ENCODE results near the gene EARS2. TPM values are rescaled to one million over a fixed set of nuclear protein-coding genes. Genes with fewer than 3 reads are reported as not detected.

The EARS2 gene
- total and polyA plus RNA-seq, 2 of the 8 experiments (the other 6 are each of a cell fraction or from before 2014, with no cell fraction given), result 47.8 to 111 TPM

DNA sequence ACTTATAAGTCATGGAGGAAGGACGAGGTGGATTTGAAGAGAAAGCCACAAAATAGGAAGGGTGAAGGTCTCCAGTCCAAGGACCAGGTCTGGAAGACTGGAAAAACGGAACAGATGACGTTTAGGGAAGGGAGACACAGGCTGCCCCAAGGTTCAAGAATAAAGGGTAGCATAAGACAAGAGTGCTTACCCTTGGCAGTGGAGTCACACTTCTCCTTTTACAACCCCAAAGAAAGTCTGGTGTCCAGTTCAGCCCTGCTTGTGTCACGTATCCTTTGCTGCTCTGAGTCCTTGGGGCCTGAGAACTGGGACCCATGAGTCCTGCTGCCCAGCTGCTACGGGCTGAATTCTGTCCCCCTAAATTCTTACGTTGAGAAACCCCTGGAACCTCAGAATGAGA, 33.8 kb downstream of the EARS2 start (continued):
- TF ChIP-seq, protein P1, sequence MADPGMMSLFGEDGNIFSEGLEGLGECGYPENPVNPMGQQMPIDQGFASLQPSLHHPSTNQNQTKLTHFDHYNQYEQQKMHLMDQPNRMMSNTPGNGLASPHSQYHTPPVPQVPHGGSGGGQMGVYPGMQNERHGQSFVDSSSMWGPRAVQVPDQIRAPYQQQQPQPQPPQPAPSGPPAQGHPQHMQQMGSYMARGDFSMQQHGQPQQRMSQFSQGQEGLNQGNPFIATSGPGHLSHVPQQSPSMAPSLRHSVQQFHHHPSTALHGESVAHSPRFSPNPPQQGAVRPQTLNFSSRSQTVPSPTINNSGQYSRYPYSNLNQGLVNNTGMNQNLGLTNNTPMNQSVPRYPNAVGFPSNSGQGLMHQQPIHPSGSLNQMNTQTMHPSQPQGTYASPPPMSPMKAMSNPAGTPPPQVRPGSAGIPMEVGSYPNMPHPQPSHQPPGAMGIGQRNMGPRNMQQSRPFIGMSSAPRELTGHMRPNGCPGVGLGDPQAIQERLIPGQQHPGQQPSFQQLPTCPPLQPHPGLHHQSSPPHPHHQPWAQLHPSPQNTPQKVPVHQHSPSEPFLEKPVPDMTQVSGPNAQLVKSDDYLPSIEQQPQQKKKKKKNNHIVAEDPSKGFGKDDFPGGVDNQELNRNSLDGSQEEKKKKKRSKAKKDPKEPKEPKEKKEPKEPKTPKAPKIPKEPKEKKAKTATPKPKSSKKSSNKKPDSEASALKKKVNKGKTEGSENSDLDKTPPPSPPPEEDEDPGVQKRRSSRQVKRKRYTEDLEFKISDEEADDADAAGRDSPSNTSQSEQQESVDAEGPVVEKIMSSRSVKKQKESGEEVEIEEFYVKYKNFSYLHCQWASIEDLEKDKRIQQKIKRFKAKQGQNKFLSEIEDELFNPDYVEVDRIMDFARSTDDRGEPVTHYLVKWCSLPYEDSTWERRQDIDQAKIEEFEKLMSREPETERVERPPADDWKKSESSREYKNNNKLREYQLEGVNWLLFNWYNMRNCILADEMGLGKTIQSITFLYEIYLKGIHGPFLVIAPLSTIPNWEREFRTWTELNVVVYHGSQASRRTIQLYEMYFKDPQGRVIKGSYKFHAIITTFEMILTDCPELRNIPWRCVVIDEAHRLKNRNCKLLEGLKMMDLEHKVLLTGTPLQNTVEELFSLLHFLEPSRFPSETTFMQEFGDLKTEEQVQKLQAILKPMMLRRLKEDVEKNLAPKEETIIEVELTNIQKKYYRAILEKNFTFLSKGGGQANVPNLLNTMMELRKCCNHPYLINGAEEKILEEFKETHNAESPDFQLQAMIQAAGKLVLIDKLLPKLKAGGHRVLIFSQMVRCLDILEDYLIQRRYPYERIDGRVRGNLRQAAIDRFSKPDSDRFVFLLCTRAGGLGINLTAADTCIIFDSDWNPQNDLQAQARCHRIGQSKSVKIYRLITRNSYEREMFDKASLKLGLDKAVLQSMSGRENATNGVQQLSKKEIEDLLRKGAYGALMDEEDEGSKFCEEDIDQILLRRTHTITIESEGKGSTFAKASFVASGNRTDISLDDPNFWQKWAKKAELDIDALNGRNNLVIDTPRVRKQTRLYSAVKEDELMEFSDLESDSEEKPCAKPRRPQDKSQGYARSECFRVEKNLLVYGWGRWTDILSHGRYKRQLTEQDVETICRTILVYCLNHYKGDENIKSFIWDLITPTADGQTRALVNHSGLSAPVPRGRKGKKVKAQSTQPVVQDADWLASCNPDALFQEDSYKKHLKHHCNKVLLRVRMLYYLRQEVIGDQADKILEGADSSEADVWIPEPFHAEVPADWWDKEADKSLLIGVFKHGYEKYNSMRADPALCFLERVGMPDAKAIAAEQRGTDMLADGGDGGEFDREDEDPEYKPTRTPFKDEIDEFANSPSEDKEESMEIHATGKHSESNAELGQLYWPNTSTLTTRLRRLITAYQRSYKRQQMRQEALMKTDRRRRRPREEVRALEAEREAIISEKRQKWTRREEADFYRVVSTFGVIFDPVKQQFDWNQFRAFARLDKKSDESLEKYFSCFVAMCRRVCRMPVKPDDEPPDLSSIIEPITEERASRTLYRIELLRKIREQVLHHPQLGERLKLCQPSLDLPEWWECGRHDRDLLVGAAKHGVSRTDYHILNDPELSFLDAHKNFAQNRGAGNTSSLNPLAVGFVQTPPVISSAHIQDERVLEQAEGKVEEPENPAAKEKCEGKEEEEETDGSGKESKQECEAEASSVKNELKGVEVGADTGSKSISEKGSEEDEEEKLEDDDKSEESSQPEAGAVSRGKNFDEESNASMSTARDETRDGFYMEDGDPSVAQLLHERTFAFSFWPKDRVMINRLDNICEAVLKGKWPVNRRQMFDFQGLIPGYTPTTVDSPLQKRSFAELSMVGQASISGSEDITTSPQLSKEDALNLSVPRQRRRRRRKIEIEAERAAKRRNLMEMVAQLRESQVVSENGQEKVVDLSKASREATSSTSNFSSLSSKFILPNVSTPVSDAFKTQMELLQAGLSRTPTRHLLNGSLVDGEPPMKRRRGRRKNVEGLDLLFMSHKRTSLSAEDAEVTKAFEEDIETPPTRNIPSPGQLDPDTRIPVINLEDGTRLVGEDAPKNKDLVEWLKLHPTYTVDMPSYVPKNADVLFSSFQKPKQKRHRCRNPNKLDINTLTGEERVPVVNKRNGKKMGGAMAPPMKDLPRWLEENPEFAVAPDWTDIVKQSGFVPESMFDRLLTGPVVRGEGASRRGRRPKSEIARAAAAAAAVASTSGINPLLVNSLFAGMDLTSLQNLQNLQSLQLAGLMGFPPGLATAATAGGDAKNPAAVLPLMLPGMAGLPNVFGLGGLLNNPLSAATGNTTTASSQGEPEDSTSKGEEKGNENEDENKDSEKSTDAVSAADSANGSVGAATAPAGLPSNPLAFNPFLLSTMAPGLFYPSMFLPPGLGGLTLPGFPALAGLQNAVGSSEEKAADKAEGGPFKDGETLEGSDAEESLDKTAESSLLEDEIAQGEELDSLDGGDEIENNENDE (IDR thresholded peaks at IDR 0.05; ENCODE audit: insufficient replicate concordance, low read length), result no peak
